ENCODE measurements around the gene CACNG7. TPM values are rescaled to one million over a fixed set of nuclear protein-coding genes. Genes with fewer than 3 reads are reported as not detected.
A peak's percentile ranks its signal among the peaks of the same experiment; 100 is the strongest.

The CACNG7 gene, protein sequence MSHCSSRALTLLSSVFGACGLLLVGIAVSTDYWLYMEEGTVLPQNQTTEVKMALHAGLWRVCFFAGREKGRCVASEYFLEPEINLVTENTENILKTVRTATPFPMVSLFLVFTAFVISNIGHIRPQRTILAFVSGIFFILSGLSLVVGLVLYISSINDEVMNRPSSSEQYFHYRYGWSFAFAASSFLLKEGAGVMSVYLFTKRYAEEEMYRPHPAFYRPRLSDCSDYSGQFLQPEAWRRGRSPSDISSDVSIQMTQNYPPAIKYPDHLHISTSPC
- total RNA-seq (not detected), polyA plus RNA-seq (not detected)
- long read RNA-seq, donor 1: 0 reads
- long read RNA-seq, donor 2: 0 reads
- long read RNA-seq, donor 3: 0 reads

DNA sequence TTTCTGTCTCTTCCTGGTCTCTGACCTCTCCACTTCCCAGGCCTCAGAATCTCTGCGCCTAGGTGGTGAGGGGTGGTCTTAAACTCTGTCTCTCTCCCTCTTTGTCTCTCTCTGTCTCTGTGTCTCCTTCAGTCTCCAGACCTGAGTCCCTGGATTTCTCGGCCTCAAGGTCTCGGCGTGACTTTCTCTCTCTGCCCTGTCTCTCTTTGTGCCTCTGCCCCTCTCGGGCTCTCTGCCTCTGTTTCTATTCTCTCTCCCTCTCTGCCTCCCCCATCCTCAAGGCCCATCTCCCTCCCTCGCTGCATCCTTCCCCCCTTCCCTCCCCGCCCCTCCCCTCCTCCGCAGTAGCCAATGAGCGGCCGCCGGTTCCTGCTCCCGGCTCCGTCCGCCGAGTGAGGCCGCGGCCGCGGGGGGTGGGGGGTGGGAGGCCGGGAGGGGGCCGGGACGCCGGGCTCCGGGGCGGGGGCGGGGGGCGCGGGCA, at the start of gene CACNG7:
CACNG7 (plus strand) TSS at position 344 of the 481 bp plus-strand sequence. CDS start 3,554 bp downstream, outside the sequence.
- peaks cover 0 to 26% (median 19%) of the 10 kb centered on the region in 9 donors for H3K4me1 ChIP-seq
- no peak for DNase-seq
- no peaks in the 10 kb centered on the region for H3K36me3 ChIP-seq
- H3K27me3 ChIP-seq: peaks cover 23 to 95% (median 79%) of the 10 kb centered on the region in 7 donors
- intact Hi-C loops (cut with DNase I): loop anchor here (2.0 to 10.0 kb wide), 3 partner anchors 30 to 113 kb away; no protein-coding TSS in a partner anchor
- H3K9me3 ChIP-seq: no peaks in the 10 kb centered on the region
- TF ChIP-seq CTCF (IDR thresholded peaks at IDR 0.05): no peak
- WGBS, 2 donors: 1 to 2% methylated on average over 19 to 28 of the region's 28 CpGs
- no peak for ATAC-seq
- peak within 1 kb of the TSS in 1 of 10 donors; percentile 7 for H3K4me3 ChIP-seq
- no peak within 1 kb of the TSS for H3K27ac ChIP-seq

DNA sequence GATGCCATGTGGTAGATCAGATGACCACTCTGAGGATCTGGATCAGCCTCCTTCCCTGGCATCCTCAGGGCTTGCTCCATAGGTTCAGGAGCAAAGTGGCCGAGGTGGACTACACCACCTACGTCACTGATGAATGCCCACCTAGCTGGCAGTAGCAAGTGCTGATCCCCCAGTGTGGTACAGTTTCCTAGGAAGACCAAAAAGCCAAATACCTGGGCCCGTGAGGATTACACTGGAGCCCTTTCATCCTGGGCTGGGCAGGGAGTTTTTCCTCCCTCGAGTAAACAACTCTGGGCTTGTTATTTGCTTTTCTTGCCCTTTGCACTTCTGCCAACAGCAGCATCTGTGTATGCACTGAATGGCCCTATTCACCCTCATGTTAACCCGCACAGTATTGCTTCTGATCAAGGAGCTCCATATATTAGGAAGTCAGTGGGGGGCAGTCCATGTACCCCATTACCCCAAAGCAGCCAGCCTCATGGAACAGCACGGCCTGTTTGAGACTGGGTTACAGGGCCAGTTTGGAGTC, 44.7 kb upstream of the CACNG7 start:
- H3K4me3 ChIP-seq: no peak overlapping the region
- no peak overlapping the region for H3K27ac ChIP-seq
- no peaks in the 10 kb centered on the region for H3K9me3 ChIP-seq
- DNase-seq: no peak
- peaks cover 3 to 33% (median 22%) of the 10 kb centered on the region in 9 donors for H3K4me1 ChIP-seq
- WGBS, 2 donors: 83 to 84% methylated on average over 6 of the region's 6 CpGs
- intact Hi-C loops (cut with DNase I): loop anchor here in 1 of 10 donors (10.0 kb wide), 1 partner anchor 250 kb away; the partner anchor contains the start of genes PRPF31 and TFPT
- H3K27me3 ChIP-seq: no peaks in the 10 kb centered on the region
- no peak for ATAC-seq
- no peak for TF ChIP-seq CTCF (IDR thresholded peaks at IDR 0.05)
- no peaks in the 10 kb centered on the region for H3K36me3 ChIP-seq

DNA sequence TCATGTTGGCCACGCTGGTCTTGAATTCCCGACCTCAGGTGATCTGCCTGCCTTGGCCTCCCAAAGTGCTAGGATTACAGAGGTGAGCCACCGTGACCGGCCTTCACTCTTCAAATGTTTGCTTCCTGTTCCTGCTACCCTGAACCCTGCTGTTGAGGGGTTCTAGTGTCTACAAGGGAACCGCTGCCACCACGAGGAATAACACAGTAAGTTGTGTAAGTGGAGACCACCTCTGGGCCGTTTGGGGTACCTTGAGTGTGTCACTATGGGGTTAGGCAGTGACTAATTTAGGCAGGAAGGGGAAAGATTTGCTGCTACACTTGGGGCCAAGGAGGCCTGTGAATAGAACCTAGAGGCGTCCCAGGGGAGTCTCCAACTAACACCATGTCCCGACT, 43.6 kb upstream of the CACNG7 start:
- intact Hi-C loops (cut with DNase I): loop anchor here in 1 of 10 donors (10.0 kb wide), 1 partner anchor 249 kb away; the partner anchor contains the start of genes PRPF31 and TFPT

More for the DNA sequence above, 43.6 kb upstream of the CACNG7 start:
- Histone ChIP-seq H3K4me1 (peaks cover 3 to 36% (median 24%) of the 10 kb centered on the region in 9 donors), H3K9me3 (no peaks in the 10 kb centered on the region), H3K4me3 (peak overlapping the region in 7 of 10 donors; percentile 66 to 97 (median 81)), H3K36me3 (peaks cover 0 to 3% (median 0%) of the 10 kb centered on the region in 9 donors), H3K27ac (peak overlapping the region in 9 of 10 donors; percentile 87 to 99 (median 97)), H3K27me3 (no peaks in the 10 kb centered on the region)
- ATAC-seq (no peak), DNase-seq (no peak)
- 58 to 65% methylated on average over 9 of the region's 9 CpGs for WGBS, 2 donors
- TF ChIP-seq CTCF (IDR thresholded peaks at IDR 0.05): no peak

Data from heart right ventricle (tissue), 16 donors.